Epithelial cell of prostate (primary cell): ENCODE results near the gene PPP1CC.
"Not testable (repeated sequence)": the region's sequence is repeated elsewhere in the genome, so short reads cannot be mapped to it uniquely, and the experiment has no call there.

Experiments used
- DNase-seq: peaks from one replicate; pipeline ENCODE4 v3.0.0-alpha.2; 2011; ENCODE audit warnings: low read depth, low spot score
- H3K27ac ChIP-seq: fragments of 450-650 bp; 2 replicates; pipeline ENCODE4 v1.5.1; 2017; ENCODE audit warnings: mild to moderate bottlenecking

Gene PPP1CC

DNA sequence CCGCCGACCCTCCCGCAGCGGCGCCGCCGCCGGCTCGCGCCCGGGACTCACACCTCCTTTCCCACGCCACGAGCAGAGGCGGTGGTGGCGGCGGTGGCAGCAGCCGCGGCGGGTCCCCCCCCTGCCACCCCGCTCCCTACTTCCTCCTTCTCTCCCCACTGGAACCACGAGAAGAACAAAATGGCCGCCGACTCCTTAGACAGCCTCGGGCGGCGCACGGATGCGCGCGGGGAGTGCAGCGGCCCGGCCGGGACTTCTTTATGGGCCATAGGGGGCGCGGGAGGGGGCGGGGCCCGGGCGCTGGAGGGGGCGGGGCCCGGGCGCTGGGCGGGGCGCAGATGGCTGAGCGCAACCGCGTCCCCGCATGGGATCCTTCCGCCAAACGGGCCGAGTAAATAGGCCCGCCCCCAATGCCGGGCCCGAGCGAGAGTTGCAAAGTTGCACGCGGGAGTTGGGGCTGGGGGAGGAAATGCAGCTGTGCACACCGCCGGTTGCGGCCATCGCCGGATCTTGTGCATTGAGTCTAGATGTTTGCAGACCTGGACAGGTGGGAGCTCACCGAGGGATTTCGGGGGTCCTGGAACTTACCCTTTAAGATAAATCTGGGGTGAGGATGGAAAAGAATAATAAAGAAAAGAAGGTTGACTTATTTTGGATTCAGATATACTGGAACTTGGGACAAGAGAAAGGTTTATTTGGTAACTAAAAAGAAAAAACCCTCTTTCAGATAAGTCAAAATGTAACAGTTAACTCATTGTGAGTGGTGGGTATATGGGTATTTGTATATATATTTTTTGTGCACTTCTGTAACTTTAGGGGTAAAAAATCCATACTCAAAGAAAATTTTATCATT is at the start of gene PPP1CC:
Gene PPP1CC (minus strand): TSS at position 174 of the 853 bp plus-strand sequence. CDS start 184 bp downstream, outside the sequence.
- peak within 1 kb of the TSS; percentile 53 for H3K27ac ChIP-seq
- peak; percentile 57 for DNase-seq

DNA sequence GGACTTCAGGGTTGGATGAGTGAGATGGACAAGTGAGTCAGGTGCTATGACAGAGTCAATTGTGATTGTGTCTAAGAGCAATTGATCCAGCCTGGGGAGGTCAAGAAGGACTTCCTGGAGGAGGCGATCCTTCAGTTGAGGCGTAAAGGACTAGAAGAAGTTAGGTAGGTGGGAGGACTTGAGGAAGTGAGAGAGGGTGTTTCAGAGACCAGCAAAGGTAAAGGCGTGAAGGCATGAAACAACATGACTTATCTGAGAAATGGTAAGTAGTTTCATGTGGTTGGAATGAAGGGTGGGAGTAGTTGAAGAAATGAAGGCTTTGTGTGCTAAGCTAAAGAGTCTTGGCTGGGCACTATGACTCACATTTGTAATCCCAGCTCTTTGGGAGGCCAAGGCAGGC is 48.9 kb upstream of the PPP1CC start:
- H3K27ac ChIP-seq = peak overlapping the region; percentile 52
- peak; percentile 88 for DNase-seq

DNA sequence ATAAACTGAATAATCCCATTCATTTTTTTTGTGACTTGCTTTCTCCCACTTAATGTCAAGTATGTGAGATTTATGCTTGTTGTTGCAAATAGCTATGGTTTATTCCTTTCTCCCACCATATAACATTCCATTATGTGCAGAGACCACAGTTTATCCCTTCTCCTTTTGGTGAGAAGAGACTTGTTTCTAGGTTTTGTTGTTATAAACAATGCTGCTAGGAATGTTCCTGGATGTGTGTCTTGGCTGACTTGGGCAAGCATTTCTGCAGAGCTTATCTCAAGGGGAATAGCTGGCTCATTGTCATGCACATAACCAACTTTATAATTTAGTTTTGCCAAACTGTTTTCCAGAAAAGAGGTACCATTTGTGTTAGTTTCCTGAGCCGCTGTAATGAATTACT is 47.6 kb upstream of the PPP1CC start:
- DNase-seq = no peak
- no peak overlapping the region for H3K27ac ChIP-seq

DNA sequence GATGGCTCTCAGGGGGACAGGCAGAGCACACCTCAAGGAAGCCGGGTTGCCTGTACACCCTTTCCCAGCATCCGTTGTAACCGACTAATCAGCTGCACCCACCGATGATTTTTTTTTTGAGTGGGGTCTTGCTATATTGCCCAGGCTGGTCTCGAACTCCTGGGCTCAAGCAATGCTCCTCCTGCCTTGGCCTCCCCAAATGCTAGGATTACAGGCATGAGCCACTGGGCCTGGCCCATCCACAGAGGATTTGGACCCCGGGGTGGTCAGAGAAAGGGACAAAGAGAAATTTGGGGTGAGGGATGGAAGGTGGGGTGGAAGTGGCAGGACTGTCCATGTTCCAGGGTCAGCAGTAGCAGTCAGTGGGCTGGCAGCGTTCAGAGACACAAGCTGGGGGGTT is 43.3 kb upstream of the PPP1CC start:
- no peak for DNase-seq
- H3K27ac ChIP-seq = no peak overlapping the region

DNA sequence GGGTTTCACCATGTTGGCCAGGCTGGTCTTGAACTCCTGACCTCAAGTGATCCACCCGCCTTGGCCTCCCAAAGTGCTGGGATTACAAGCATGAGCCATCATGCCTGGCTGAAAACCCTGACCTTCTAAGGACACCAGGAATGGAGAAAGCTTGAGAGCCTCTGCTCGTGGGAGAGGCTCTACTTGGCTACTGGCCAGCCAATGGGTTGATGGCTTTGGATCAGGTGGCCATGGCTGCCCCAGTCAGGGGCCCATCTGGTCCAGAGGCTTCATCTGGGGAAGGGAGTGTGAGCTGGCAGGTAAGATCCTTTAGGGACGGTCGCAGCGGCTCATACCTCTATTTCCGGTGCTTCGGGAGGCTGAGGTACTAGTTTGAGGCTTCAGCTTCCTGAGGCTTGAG is 42.5 kb upstream of the PPP1CC start:
- H3K27ac ChIP-seq = no peak overlapping the region
- DNase-seq = no peak

DNA sequence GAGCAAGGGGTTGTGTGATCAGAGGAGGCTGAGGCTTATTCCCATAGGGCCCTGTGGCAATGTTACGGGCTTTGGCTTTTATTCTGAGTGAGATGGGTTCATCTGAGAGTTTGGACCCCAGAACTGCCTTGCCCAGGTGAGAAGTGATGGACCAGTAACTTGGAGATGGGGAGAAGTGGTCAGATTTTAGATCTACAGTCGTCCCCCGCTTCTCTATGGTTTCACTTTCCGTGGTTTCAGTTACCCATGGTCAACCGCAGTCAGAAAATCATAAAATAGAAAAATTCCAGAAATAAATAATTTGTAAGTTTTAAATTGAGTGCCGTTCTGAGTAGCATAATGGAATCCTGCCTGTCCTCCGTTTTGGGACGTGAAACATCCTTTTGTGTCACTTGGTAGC is 40.2 kb upstream of the PPP1CC start:
- no peak for DNase-seq

DNA sequence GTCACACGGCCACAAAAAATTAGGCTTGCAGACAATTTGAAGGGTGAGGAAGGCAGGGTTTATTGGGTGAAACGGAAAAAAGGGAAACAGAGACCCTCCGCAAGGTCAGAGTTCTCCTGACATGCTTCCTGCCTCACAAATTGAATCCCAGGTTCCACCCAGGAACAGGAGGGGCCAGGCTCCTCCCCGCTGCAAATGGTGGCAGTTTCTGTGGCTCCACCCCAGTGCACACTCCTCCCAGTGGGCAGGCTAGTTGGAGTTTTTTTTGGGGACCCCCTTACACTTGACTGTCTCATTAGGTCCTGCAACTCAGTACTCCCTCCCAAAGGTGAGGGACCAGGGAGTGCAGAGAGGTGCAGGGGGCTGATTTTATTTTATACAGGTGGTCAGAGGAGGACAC is 39.4 kb upstream of the PPP1CC start:
- no peak for DNase-seq
- no peak overlapping the region for H3K27ac ChIP-seq

More for the DNA sequence above, 40.2 kb upstream of the PPP1CC start:
- no peak overlapping the region for H3K27ac ChIP-seq

DNA sequence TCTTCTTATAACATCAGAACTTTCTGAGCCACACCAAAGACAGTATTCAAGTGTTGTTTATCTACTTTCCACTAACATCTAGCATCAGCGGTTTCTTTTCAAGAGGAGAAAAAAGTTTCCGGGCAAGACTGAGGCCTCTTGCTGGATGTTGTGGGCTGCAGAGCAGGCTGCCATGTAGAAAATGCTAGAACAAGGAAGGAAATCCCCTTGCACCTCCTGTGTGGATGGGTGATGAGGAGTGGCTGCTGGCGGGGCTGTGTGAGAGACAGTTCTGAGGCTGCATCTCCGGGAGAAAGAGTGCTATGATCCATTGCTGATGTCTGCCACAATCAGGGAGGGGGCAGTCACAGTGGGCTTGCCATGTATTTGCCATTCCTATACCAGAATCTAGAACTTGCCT is 37.8 kb upstream of the PPP1CC start:
- no peak for DNase-seq
- H3K27ac ChIP-seq = no peak overlapping the region

DNA sequence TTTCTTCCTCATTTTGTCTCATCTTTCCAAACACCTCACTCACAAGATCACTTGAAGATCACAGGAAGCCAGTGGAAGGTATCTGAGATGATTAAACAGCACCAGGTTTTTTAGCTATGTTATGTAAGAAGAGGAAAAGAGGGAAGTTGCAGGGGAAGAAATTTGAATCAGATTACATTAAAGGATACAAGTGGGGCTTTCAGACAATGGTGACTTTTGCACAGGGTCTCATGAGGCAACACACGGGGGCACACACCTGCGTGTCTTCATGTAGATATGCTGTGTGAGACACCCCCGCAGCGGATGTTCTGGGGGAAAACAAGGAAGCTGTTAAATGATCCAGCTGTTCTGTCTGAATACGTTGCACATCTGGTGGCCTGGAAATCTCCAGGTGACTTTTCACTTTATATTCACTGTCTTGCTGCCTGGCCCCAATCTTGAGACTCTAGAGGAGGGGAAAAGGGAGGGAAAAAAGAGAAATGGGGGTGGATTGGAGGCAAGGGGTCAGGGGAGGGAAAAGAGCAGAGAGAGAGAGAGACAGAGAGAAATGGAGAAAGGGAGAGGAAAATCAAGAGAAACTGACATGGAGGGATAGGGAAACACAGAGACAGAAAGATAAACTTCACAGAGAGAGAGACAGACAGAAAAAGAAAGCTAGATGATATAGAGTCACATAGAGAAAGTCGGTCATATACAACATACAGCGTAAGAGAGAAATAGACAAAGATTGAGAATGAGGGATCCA is 36.3 kb upstream of the PPP1CC start:
- H3K27ac ChIP-seq = no peak overlapping the region
- DNase-seq = no peak

DNA sequence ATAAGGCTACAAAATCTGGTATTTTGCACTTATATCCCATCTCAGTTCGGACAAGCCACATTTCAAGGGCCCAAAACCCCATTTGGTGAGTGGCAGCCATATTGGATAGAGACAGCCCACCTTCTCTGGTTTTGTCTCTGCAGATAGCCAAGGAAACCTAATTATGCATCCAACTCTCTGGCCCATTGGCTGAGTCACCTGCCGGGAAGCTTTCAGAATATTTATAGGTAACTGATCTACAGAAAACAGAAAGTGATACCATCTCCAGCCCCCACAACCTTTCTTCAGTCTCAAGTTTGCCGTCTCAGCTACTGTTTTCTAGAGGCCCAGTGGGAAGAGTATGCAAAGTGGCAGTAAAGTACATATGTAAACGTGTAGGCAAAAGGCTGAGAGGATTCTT is 33.7 kb upstream of the PPP1CC start:
- H3K27ac ChIP-seq = no peak overlapping the region
- DNase-seq = no peak

DNA sequence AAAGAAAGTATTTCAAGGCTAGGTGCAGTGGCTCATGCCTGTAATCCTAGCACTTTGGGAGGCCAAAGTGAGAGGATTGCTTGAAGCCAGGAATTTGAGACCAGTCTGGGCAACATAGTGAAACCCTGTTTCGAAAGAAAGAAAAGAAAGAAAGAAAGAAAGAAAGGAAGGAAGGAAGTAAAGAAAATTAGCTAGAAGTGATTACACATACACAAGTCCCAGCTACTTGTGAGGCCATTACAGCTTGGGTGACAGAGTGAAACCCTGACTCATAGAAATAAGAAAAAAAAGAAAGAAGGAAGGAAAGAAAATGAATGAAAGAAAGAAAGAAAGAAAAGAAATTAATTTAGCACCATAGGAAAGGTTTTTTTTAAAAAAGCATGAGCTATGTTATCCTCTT is 33.3 kb upstream of the PPP1CC start:
- H3K27ac ChIP-seq = no peak overlapping the region
- no peak for DNase-seq

DNA sequence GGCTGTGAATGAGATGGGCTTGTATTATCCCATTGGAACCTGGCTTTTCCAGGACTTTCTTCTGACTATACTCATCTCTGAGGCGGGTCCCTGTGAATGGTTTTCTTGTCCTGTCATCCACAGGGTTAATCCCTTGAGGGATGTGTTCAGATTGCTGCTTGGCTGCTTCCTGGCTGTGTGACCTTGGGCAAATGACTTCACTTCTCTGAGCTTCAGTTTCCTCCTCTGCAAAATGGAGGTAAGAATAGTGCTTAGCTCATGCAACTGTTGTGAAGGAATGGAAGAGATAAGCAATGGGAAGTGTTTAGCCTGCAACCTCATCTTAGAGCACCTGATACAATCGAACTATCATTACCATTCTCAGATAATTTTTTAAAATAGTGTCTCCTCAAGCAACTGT is 32.1 kb upstream of the PPP1CC start:
- H3K27ac ChIP-seq = no peak overlapping the region
- no peak for DNase-seq

DNA sequence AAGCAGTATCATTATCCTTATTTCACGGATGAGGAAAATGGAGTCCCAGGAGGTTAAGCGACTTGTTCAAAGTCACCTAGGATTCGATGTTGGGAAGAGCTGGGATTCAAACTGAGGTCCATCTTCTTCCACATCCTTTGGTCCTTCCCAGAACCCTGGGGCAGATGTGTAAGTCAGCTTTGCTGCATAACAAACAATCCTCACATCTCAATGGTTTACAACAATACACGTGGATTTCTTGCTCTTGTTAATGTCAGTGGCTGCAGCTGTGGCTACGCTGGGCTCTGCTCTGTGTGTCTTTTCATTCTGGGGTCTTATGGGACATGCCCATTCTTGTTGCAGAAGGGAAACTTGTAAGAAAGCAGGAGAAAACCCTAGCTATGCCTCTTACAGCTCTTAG is 26.3 kb upstream of the PPP1CC start:
- DNase-seq = no peak
- H3K27ac ChIP-seq = no peak overlapping the region

DNA sequence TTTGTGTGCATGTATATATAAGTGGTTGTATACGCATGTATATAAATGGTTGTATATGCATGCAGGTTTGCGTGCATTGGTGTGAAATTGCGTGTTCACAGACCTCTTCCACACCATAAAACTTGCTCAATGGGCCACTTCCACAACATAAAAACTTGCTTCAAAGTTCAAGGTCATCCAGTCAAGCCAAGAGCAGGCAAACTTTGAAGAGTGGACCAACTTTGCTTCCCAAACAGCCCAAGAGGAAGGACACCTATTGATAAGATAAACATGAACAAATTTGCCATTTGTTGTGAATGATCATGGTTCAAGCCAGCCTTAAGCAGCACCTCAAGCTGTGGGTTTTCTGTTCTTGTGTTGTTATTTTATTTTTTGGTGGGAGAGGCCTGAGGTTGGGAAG is 25.2 kb upstream of the PPP1CC start:
- no peak overlapping the region for H3K27ac ChIP-seq
- DNase-seq = no peak

DNA sequence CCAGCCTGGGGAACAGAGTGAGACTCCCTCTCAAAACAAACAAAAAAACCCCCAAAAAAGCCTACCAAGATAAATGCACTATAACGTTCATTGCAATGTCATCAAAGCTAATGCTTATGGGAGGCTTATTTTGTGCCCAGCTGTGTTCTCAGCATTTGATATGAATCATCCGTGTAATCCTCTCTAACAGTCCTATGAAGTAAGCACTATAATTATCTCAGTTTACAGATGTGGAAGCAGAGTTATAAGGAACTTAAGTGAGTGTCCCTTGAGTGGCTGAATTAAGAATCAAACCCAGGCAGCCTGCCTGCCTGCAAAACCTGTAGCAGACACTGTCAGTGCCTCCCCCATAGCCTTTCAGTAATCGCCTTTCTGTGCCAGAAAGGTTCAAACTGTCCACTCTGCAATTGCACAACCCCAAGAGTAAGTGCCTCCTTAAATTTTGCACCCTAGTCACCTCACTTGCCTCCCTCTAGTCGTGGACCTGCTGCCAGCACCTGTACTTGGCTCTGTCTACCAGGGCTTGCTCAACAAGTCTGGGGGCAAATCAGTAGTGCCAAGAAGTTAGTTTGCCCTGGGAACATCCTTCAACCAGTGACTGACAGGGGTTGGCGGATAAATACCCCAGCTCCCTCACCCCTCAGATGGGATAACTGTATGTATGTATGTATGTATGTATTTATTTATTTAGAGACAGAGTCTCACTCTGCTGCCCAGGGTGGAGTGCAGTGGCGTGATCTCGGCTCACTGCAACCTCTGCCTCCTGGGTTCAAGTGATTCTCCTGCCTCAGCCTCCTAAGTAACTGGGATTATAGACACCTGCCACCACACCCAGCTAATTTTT is 23.8 kb upstream of the PPP1CC start:
- DNase-seq = no peak
- no peak overlapping the region for H3K27ac ChIP-seq

DNA sequence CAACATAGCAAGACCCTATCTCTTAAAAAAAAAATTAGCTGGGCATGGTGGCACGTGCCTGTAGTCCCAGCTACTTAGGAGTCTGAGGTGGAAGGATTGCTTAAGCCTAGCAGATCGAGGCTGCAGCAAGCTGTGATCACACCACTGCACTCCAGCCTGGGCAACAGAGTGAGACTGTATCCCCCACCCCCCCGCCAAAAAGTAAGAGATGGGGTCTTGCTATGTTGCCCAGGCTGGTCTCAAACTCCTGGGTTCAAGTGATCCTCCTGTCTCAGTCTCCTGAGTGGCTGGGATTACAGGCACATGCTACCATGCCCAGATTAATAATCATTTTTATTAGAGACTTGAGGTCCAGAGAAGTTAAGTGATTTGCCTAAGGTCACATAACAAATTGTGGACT is 22.9 kb upstream of the PPP1CC start:
- H3K27ac ChIP-seq, DNase-seq: not testable (repeated sequence)

DNA sequence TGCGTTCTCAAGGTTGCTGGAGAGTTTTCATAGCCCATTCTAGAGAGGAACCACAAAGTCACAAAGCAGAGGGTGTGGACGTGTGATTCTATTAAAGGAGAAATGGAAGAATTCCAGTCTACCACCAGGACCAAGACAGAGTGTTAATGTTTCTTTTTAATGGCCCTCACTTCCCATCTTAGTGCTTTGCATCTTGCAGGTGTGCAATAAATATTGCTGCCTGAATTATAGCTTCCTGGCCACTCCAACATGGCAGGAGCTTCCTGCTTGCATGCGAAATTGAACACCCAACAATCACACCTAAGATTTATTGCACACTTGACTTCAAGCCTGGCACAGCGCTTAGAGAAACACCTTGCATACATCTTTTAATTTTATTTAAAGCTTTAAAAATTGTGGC is 22.4 kb upstream of the PPP1CC start:
- no peak overlapping the region for H3K27ac ChIP-seq
- DNase-seq = no peak

DNA sequence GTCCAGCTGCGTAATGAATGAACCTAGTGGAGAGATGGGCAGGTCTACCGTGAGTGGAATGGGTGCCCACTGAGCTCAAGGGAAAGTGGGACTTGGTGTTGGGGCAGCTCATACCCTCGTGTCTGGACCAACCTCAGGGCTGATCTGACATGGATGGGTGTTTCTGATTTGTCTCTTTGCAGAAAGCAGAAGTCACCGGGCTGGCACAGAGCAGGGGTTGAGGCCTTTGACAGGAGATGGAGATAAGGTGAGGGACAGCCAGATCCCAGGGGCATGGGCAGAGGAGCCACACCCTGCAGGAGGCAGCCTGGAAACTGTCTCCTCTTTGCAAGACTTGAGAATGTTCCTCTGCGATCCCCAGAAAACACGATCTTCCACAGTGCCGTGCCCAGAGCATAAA is 20.9 kb upstream of the PPP1CC start:
- DNase-seq = no peak
- H3K27ac ChIP-seq = no peak overlapping the region

DNA sequence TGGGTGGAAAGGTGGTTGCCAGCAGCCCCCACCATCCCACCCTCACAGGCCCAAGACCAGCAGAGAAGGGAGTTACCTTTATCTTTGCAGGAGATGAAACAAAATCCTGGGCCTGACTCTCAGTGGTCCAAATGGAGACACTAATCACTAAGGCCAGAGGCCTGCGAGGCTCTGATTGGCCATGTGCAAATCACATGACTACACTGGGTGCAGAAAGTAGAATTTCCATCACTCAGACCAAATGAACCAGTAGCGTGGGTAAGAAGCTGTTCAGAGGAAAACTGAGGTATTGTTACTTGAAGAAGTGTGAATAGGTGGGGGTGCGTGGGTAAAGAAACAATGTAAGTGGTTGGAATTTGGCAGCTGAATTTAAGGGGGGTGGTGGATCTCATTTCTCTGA is 20.2 kb upstream of the PPP1CC start:
- H3K27ac ChIP-seq = no peak overlapping the region
- DNase-seq = no peak

DNA sequence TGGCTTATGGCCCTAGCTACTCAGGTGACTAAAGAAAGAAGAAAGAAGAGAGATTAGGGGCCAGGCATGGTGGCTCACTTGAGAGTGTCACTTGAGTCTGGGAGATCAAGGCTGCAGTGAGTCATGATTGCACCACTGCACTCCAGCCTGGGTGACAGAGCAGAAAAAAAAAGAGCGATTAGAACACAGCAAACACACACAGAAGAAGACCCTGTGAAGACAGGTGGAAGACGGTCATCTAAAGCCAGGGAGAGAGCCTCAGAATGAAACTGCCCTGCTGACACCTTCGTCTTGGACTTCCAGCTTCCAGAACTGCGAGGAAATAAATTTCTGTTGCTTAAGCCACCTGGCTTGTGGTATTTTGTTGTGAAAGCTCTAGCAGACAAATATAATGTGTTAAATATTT is 17.5 kb upstream of the PPP1CC start:
- no peak for DNase-seq
- no peak overlapping the region for H3K27ac ChIP-seq

DNA sequence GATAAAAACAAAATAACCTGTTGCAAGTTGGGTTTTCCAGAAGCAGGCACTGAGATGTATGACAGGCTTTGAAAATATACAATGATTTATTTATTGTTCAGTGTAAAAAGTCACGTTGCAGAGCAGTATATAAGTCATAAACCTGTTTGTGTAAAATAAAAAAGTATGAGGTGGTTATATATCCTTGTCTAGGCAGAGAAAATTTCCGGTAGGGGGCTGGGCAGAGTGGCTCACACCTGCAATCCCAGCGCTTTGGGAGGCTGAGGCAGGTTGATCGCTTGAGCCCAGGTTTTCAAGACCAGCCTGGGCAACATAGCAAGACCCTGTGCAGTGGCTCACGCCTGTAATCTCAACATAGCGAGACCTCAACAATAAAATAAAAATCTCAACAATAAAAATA is 16.2 kb upstream of the PPP1CC start:
- no peak for DNase-seq
- H3K27ac ChIP-seq = no peak overlapping the region
